IPS-18a (cell line): ENCODE data around the gene ZPR1.
"Not testable (repeated sequence)": the region's sequence is repeated elsewhere in the genome, so short reads cannot be mapped to it uniquely, and the experiment has no call there.

Experiments
- H3K27ac ChIP-seq: one replicate; pipeline ENCODE4 v1.5.1; 2013; ENCODE audit warnings: low read length
- H3K27me3 ChIP-seq: one replicate; pipeline ENCODE4 v1.6.1; 2013; ENCODE audit warnings: mild to moderate bottlenecking, low read length; ENCODE audit not compliant: control insufficient read depth, insufficient read depth
- H3K36me3 ChIP-seq: one replicate; pipeline ENCODE4 v1.6.1; 2013; ENCODE audit warnings: low read depth, low read length; ENCODE audit not compliant: control insufficient read depth
- H3K4me1 ChIP-seq: one replicate; pipeline ENCODE4 v1.6.1; 2013; ENCODE audit warnings: low read depth, low read length; ENCODE audit not compliant: control insufficient read depth
- H3K4me3 ChIP-seq: one replicate; pipeline ENCODE4 v1.5.1; 2013; ENCODE audit warnings: low read length
- H3K9ac ChIP-seq: one replicate; pipeline ENCODE4 v1.6.1; 2013; ENCODE audit warnings: mild to moderate bottlenecking, low read length, moderate library complexity
- H3K9me3 ChIP-seq: one replicate; pipeline ENCODE4 v1.6.1; 2013; ENCODE audit warnings: low read depth, low read length; ENCODE audit not compliant: control insufficient read depth

The ZPR1 gene, protein sequence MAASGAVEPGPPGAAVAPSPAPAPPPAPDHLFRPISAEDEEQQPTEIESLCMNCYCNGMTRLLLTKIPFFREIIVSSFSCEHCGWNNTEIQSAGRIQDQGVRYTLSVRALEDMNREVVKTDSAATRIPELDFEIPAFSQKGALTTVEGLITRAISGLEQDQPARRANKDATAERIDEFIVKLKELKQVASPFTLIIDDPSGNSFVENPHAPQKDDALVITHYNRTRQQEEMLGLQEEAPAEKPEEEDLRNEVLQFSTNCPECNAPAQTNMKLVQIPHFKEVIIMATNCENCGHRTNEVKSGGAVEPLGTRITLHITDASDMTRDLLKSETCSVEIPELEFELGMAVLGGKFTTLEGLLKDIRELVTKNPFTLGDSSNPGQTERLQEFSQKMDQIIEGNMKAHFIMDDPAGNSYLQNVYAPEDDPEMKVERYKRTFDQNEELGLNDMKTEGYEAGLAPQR

DNA sequence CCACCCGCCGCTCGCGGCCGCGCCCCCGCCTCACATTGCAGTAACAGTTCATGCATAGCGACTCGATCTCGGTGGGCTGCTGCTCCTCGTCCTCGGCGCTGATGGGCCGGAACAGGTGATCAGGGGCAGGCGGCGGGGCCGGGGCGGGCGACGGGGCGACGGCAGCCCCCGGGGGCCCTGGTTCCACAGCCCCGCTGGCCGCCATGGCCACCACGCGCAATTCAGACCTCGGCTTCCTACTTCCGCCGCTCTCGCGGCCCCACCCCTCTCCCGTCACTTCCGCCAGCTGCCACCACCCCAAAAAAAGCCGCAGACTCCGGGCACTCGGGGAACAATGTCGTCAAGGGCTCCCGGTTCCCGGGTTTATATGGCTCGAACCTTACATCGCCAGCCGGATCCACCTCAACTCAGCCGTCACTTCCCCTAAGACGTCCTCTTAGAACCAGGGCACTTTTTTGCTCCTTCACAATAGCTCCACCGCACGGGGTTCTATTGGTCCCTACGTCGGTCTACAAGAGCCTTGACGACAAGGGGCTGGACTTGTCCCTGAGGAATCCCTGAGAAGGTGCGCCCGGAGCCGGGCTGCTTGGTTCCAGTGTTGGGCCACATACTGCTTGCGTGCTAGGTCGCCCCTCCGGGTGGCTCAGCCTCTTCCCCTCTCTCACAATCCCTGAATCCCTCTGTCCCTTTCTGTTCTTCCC is at the start of gene ZPR1:
Gene ZPR1 (minus strand): TSS at position 238 of the 701 bp plus-strand sequence. CDS start 33 bp downstream, at position 205.
- Histone ChIP-seq H3K27me3 (peaks cover 6% of the 10 kb centered on the region), H3K4me3 (peak within 1 kb of the TSS; percentile 76), H3K27ac (no peak within 1 kb of the TSS), H3K9ac (peak within 1 kb of the TSS; percentile 60), H3K4me1 (no peaks in the 10 kb centered on the region), H3K9me3 (no peaks in the 10 kb centered on the region), H3K36me3 (peaks cover 38% of the 10 kb centered on the region)

DNA sequence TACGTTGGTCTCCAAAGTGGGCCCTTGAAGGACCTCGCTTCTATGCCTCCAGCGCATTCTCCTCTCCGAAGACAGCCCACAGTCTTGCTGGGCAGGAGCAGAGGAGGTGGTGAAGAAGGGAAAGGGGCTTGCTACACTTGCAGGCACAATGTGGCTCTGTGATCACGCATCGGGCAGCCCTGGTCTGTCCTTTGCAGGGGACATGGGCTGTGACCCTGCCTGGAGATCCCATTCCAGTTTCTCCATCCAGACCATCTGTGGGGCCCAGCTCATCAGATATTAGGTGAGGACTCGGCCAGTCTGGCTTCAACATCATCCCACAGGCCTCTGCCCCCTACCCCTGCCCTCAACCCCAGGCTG is 48.8 kb upstream of the ZPR1 start:
- Histone ChIP-seq H3K9me3 (no peaks in the 10 kb centered on the region), H3K4me3 (no peak overlapping the region), H3K4me1 (peaks cover 3% of the 10 kb centered on the region), H3K27me3 (peaks cover 10% of the 10 kb centered on the region), H3K27ac (no peak overlapping the region), H3K36me3 (no peaks in the 10 kb centered on the region), H3K9ac (no peak overlapping the region)

DNA sequence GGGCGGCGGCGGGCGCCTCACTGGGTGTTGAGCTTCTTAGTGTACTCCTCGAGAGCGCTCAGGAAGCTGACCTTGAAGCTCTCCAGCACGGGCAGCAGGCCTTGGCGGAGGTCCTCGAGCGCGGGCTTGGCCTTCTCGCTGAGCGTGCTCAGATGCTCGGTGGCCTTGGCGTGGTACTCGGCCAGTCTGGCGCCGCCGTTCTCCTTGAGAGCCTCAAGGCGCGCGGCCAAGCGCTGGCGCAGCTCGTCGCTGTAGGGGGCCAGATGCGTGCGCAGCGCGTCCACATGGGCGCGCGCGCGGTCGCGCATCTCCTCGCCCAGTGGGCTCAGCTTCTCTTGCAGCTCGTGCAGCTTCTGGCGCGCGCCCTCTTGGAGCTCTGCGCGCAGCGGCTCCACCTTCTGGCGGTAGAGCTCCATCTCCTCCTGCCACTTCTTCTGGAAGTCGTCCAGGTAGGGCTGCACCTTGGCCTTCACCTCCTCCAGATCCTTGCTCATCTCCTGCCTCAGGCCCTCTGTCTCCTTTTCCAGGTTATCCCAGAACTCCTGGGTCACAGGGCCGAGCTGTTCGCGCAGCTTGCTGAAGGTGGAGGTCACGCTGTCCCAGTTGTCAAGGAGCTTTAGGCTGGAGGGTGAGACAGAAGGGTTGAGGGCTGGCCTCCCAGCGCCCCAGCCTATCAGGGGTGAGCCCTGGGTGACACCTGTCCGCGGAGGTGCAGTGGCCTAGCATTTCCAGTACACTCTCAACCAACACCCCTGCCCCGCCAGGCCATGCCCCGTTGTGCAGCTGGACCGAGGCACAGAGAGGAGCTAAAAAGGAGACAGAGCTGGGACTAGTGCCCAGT is 48.2 kb upstream of the ZPR1 start:
- H3K9me3 ChIP-seq, result no peaks in the 10 kb centered on the region
- peaks cover 3% of the 10 kb centered on the region for H3K4me1 ChIP-seq
- H3K9ac ChIP-seq, result no peak overlapping the region
- no peaks in the 10 kb centered on the region for H3K36me3 ChIP-seq
- H3K27me3 ChIP-seq, result peaks cover 10% of the 10 kb centered on the region
- H3K4me3 ChIP-seq, result peak overlapping the region; percentile 56
- H3K27ac ChIP-seq, result no peak overlapping the region

DNA sequence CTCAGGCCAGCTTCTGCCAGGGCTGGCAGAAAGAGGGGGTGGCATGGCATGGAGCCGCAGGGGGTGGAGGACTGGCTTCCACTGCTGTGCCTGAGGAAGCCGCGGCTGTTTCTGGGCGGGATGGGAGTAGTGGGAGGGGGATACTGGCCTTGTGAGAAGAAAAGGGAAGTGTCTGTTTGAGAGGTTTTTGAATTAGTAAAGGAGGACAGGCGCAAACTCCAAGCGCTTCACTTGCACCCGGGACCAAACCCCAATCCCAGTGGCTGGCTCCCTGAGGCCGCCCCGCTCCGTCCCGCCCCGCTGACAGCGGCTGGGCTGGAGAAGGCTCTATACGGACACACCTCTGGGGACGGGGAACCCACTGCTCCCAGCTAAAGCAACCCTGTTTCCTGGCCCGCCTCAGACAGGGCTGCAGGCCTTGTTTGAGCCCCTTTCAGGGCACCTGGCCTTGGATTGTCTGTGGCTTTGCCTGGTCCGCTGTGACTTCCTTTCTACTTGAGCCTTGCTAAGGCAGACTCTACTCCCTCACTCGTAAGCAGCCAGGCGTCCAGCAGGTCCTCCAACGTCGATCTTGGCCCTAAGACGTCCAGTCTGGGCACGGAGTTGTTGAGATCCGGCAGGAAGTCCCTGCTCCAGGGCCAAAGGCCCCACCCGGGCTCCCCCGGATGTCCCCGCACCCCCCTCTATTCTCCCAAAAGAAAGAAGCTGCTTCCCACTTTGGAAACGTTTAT is 47.4 kb upstream of the ZPR1 start:
- H3K27ac ChIP-seq, result no peak overlapping the region
- no peak overlapping the region for H3K9ac ChIP-seq
- H3K4me1 ChIP-seq, result peaks cover 3% of the 10 kb centered on the region
- peaks cover 10% of the 10 kb centered on the region for H3K27me3 ChIP-seq
- no peaks in the 10 kb centered on the region for H3K9me3 ChIP-seq
- H3K36me3 ChIP-seq, result no peaks in the 10 kb centered on the region
- peak overlapping the region; percentile 56 for H3K4me3 ChIP-seq

DNA sequence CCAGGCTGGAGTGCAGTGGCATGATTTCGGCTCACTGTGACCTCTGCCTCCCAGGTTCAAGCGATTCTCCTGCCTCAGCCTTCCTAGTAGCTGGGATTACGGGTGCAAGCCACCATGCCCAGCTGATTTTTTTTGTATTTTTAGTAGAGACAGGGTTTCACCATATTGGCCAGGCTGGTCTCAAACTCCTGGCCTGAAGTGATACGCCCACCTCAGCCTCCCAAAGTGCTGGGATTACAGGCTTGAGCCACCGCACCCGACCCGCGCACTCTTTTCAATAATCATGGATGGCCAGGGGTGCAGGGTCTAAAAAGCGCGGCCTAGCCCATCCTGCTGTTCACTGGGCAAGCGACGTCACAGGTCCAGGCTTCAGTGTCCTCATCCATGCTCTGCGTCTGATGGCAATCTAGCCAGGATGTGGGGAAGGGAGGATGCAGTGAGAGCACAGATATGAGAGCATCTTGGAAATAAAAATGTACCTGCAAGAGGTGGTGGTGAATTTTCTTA is 46.8 kb upstream of the ZPR1 start:
- not testable (repeated sequence) for H3K9ac ChIP-seq, H3K9me3 ChIP-seq

DNA sequence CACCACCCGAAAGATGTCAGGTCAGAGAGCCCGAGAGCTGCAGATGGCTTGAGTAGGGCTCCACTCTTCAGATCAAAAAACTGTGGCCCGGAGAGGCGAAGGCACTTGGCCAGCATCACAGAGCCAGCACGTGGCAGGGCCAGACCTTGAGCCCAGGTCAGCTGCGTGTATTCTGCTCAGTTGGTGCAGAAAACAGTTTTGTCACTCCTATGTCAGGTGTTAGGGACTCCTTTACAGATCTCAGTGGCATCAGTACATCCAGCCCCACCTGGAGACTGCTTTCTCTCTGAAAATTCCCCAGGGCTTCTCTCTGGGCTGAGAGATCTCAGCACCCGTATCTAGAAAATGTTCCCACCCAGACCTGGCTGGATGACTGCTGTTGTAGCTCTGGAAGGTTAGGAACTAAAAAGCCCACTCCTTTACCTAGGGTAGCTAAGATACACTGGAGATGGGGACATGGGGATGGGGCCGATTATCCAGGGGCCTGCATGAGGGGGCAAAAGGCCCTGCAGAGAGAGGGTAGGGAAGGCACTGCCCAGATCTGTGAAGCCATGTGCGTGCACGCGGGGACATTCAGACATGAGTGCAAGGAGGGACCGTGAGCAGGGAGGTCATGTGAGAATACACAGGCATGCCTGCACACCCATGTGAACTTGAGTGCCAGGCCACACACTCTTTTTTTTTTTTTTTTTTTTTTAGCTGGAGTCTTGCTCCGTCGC is 46.2 kb upstream of the ZPR1 start:
- Histone ChIP-seq H3K4me3 (no peak overlapping the region), H3K36me3 (no peaks in the 10 kb centered on the region), H3K27ac (no peak overlapping the region), H3K27me3 (peaks cover 10% of the 10 kb centered on the region), H3K9ac (no peak overlapping the region), H3K9me3 (no peaks in the 10 kb centered on the region), H3K4me1 (peaks cover 3% of the 10 kb centered on the region)

More for the DNA sequence above, 46.8 kb upstream of the ZPR1 start:
- peaks cover 10% of the 10 kb centered on the region for H3K27me3 ChIP-seq
- H3K4me1 ChIP-seq, H3K36me3 ChIP-seq, H3K27ac ChIP-seq, H3K4me3 ChIP-seq: not testable (repeated sequence)

DNA sequence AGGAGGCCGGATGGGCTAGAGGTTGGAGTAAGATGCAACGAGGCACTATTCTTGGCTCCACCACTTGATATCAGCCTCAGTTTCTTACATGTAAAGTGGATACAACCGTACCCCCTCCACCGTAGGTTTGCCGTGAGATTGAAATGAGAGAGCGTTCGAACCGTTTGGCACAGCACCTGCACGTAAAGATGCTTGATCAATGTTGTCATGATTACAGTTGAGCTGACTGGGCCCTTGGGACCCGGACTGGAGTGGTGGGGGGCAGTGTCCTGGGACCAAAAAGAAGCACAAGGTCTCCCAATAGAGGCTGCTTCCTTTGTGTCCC is 45.6 kb upstream of the ZPR1 start:
- Histone ChIP-seq H3K9ac (no peak overlapping the region), H3K27ac (no peak overlapping the region), H3K4me1 (peaks cover 3% of the 10 kb centered on the region), H3K9me3 (no peaks in the 10 kb centered on the region), H3K36me3 (no peaks in the 10 kb centered on the region), H3K4me3 (no peak overlapping the region), H3K27me3 (peaks cover 10% of the 10 kb centered on the region)

DNA sequence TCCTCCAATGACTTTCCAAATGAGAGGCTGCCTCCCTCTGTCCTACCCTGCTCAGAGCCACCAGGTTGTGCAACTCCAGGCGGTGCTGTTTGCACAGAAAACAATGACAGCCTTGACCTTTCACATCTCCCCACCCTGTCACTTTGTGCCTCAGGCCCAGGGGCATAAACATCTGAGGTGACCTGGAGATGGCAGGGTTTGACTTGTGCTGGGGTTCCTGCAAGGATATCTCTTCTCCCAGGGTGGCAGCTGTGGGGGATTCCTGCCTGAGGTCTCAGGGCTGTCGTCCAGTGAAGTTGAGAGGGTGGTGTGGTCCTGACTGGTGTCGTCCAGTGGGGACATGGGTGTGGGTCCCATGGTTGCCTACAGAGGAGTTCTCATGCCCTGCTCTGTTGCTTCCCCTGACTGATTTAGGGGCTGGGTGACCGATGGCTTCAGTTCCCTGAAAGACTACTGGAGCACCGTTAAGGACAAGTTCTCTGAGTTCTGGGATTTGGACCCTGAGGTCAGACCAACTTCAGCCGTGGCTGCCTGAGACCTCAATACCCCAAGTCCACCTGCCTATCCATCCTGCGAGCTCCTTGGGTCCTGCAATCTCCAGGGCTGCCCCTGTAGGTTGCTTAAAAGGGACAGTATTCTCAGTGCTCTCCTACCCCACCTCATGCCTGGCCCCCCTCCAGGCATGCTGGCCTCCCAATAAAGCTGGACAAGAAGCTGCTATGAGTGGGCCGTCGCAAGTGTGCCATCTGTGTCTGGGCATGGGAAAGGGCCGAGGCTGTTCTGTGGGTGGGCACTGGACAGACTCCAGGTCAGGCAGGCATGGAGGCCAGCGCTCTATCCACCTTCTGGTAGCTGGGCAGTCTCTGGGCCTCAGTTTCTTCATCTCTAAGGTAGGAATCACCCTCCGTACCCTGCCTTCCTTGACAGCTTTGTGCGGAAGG is 44.8 kb upstream of the ZPR1 start:
- H3K36me3 ChIP-seq, result no peaks in the 10 kb centered on the region
- no peak overlapping the region for H3K9ac ChIP-seq
- H3K9me3 ChIP-seq, result no peaks in the 10 kb centered on the region
- no peaks in the 10 kb centered on the region for H3K4me1 ChIP-seq
- no peak overlapping the region for H3K4me3 ChIP-seq
- H3K27me3 ChIP-seq, result peaks cover 10% of the 10 kb centered on the region
- no peak overlapping the region for H3K27ac ChIP-seq

DNA sequence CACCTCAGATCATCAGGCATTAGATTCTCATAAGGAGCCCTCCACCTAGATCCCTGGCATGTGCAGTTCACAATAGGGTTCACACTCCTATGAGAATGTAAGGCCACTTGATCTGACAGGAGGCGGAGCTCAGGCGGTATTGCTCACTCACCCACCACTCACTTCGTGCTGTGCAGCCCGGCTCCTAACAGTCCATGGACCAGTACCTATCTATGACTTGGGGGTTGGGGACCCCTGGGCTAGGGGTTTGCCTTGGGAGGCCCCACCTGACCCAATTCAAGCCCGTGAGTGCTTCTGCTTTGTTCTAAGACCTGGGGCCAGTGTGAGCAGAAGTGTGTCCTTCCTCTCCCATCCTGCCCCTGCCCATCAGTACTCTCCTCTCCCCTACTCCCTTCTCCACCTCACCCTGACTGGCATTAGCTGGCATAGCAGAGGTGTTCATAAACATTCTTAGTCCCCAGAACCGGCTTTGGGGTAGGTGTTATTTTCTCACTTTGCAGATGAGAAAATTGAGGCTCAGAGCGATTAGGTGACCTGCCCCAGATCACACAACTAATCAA is 44.0 kb upstream of the ZPR1 start:
- Histone ChIP-seq H3K9me3 (no peaks in the 10 kb centered on the region), H3K27me3 (peaks cover 10% of the 10 kb centered on the region), H3K36me3 (no peaks in the 10 kb centered on the region), H3K9ac (no peak overlapping the region), H3K4me1 (no peaks in the 10 kb centered on the region), H3K4me3 (no peak overlapping the region), H3K27ac (no peak overlapping the region)
